HG03135 (cell line): Measurements from ENCODE around the gene ANKRD2.
"Not testable (repeated sequence)": the region's sequence is repeated elsewhere in the genome, so short reads cannot be mapped to it uniquely, and the experiment has no call there.

Experiments
- ATAC-seq: cut with Tn5 transposase; IDR thresholded peaks from one replicate; pipeline ENCODE4 v1.9.1; 2021; ENCODE audit warnings: mild to moderate bottlenecking, moderate library complexity; ENCODE audit not compliant: unreplicated experiment

The ANKRD2 gene

GRCh38 chr10:97570789-97571471 is 1.6 kb upstream of the ANKRD2 start:
- ATAC-seq = no peak

GRCh38 chr10:97571622-97572021 is 957 bp upstream of the ANKRD2 start:
- ATAC-seq = no peak

GRCh38 chr10:97573021-97573420 is 442 bp downstream of the ANKRD2 start:
- no peak for ATAC-seq

- ATAC-seq = no peak
These were observed 1.1 kb downstream of the ANKRD2 start for GRCh38 chr10:97573672-97574071.

GRCh38 chr10:97574374-97575126 is 2.0 kb downstream of the ANKRD2 start:
- no peak for ATAC-seq

GRCh38 chr10:97575127-97575668 is 2.6 kb downstream of the ANKRD2 start:
- no peak for ATAC-seq

- not testable (repeated sequence) for ATAC-seq
These were observed 3.9 kb downstream of the ANKRD2 start for GRCh38 chr10:97576487-97576886.

- no peak for ATAC-seq
These were observed 5.1 kb downstream of the ANKRD2 start for GRCh38 chr10:97577701-97578100.

GRCh38 chr10:97578171-97578844 is 5.7 kb downstream of the ANKRD2 start:
- ATAC-seq = no peak

GRCh38 chr10:97580421-97581367 is 8.1 kb downstream of the ANKRD2 start:
- ATAC-seq = no peak

- ATAC-seq = no peak
These were observed 9.6 kb downstream of the ANKRD2 start for GRCh38 chr10:97582169-97582568.

GRCh38 chr10:97583476-97583875 is 10.9 kb downstream of the ANKRD2 start:
- ATAC-seq = no peak

- ATAC-seq = peak; percentile 65
These were observed 11.7 kb downstream of the ANKRD2 start, which contains the start of gene HOGA1 for GRCh38 chr10:97584060-97584797. TSS of gene HOGA1 (plus strand) at chr10:97584389. CDS start at chr10:97584704, 315 bp downstream.

- no peak for ATAC-seq
These were observed 12.3 kb downstream of the ANKRD2 start for GRCh38 chr10:97584798-97585438.

GRCh38 chr10:97585439-97585811 is 12.8 kb downstream of the ANKRD2 start:
- no peak for ATAC-seq

- no peak for ATAC-seq
These were observed 14.6 kb downstream of the ANKRD2 start for GRCh38 chr10:97587183-97587582.

- ATAC-seq = no peak
These were observed 16.9 kb downstream of the ANKRD2 start, which contains the start of gene C10orf62 for GRCh38 chr10:97589479-97589878. TSS of gene C10orf62 (plus strand) at chr10:97589721. CDS start at chr10:97589898, 177 bp downstream.

GRCh38 chr10:97590082-97590747 is 17.6 kb downstream of the ANKRD2 start:
- no peak for ATAC-seq
